GM23248 (cell line): ENCODE data around the gene MRPL38. TPM values are rescaled to one million over a fixed set of nuclear protein-coding genes. Genes with fewer than 3 reads are reported as not detected.

ENCODE experiments used
- DNase-seq: peaks from one replicate; pipeline ENCODE4 v3.0.0-alpha.2; 2015
- H2AFZ ChIP-seq: fragments of 200-600 bp; sonication (generic); 2 replicates; pipeline ENCODE4 v1.6.1; 2016; ENCODE audit warnings: antibody characterized with exemption
- H3F3A ChIP-seq: fragments of 200-600 bp; sonication (generic); 2 replicates; pipeline ENCODE4 v1.6.1; 2016; ENCODE audit warnings: mild to moderate bottlenecking, antibody characterized with exemption, mixed run types; ENCODE audit not compliant: insufficient read depth
- H3K27ac ChIP-seq: fragments of 200-600 bp; sonication (generic); 2 replicates; pipeline ENCODE4 v1.5.1; 2016; ENCODE audit warnings: mild to moderate bottlenecking
- H3K27me3 ChIP-seq: fragments of 200-600 bp; sonication (generic); replicated peaks from 2 replicates; pipeline ENCODE4 v1.6.1; 2016; ENCODE audit warnings: mild to moderate bottlenecking; ENCODE audit not compliant: insufficient read depth
- H3K36me3 ChIP-seq: fragments of 200-600 bp; sonication (generic); 2 replicates; pipeline ENCODE4 v1.6.1; 2016; ENCODE audit warnings: low read depth, mild to moderate bottlenecking
- H3K4me1 ChIP-seq: fragments of 200-600 bp; sonication (generic); 2 replicates; pipeline ENCODE4 v1.6.1; 2016; ENCODE audit warnings: mild to moderate bottlenecking; ENCODE audit not compliant: insufficient read depth
- H3K4me2 ChIP-seq: fragments of 200-600 bp; sonication (generic); one replicate; pipeline ENCODE4 v1.6.1; 2016; ENCODE audit warnings: mild to moderate bottlenecking; ENCODE audit not compliant: unreplicated experiment
- H3K4me3 ChIP-seq: fragments of 200-600 bp; sonication (generic); 2 replicates; pipeline ENCODE4 v1.5.1; 2016; ENCODE audit warnings: mild to moderate bottlenecking
- H3K79me2 ChIP-seq: fragments of 200-600 bp; sonication (generic); 2 replicates; pipeline ENCODE4 v1.6.1; 2016; ENCODE audit warnings: mild to moderate bottlenecking; ENCODE audit not compliant: insufficient read depth
- H3K9ac ChIP-seq: fragments of 200-600 bp; sonication (generic); 2 replicates; pipeline ENCODE4 v1.6.1; 2016; ENCODE audit warnings: mild to moderate bottlenecking
- H3K9me2 ChIP-seq: fragments of 200-600 bp; sonication (generic); 2 replicates; pipeline ENCODE4 v1.6.1; 2016; ENCODE audit warnings: mixed run types, mild to moderate bottlenecking, moderate library complexity; ENCODE audit not compliant: insufficient read depth
- H3K9me3 ChIP-seq: fragments of 200-600 bp; sonication (generic); one replicate; pipeline ENCODE4 v1.6.1; 2017; ENCODE audit warnings: low read depth
- H4K20me1 ChIP-seq: fragments of 200-600 bp; sonication (generic); 2 replicates; pipeline ENCODE4 v1.6.0; 2016; ENCODE audit not compliant: insufficient read depth
- EZH2 ChIP-seq: fragments of 200-600 bp; sonication (generic); IDR thresholded peaks from 2 replicates; pipeline ENCODE4 v1.6.1; 2018; ENCODE audit warnings: antibody characterized with exemption, mild to moderate bottlenecking; ENCODE audit not compliant: insufficient read depth, poor library complexity, severe bottlenecking
- EZH2phosphoT487 ChIP-seq: fragments of 200-600 bp; sonication (generic); IDR thresholded peaks from 2 replicates; pipeline ENCODE4 v1.6.1; 2018; ENCODE audit warnings: antibody characterized with exemption, moderate library complexity, mild to moderate bottlenecking, low read depth; ENCODE audit not compliant: insufficient read depth
- WGBS, 2 experiments: methylation state at CpG; one replicate each; pipeline ENCODE4 v1.1.6; 2015 to 2017; ENCODE audit warnings: low lambda C conversion rate in 2 of 2, low coverage in 1 of 2; ENCODE audit errors: missing lambda C conversion rate in 2 of 2; 5-methylcytosine and 5-hydroxymethylcytosine counted together
- in situ Hi-C: fragments of 300-500 bp; cut with MboI; formaldehyde crosslinking; loops from 2 replicates; pipeline ENCODE4 v1.15.0; 2020
- polyA plus RNA-seq: library from polyadenylated mRNA; unstranded; fragments of >200 nt; fragmentation: Nextera tagmentation; extraction: Ambion mirVana; gene quantifications from 2 replicates; pipeline ENCODE4 v1.2.1, GENCODE V29; 2016
- total RNA-seq: library from RNA; depleted of rRNA; stranded (reverse); fragments of >200 nt; shearing (Covaris generic); gene quantifications from 2 replicates; pipeline ENCODE4 v1.2.3, GENCODE V29; 2014

MRPL38 gene
- total and polyA plus RNA-seq, 2 experiments from 2014 or later = 18.8 to 51.9 TPM

DNA sequence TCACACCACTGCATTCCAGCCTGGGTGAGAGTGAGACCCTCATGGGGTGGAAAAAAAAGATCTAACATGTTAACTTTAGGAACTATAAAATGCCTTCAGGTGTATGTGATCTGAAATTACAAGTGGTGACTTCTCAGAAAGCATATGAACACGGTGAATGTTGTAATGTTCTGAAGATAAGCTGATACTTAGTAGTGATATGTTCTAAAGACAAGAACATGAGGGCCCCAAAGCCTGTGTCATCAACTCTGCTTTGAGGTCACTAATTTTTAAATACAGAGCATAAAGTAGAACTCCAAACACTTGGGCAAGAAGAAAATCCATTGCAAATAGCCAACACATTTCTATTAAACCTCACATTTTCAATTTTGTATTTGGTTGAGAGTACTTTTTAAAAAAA is 38.8 kb upstream of the MRPL38 start:
- DNase-seq = no peak
- H3K4me2 ChIP-seq = no peak overlapping the region
- H3K27ac ChIP-seq = no peak overlapping the region
- no peak for TF ChIP-seq EZH2phosphoT487
- TF ChIP-seq EZH2 = no peak
- no peaks in the 10 kb centered on the region for H3K79me2 ChIP-seq
- H3K27me3 ChIP-seq = no peaks in the 10 kb centered on the region
- H3K9ac ChIP-seq = no peak overlapping the region
- H3K36me3 ChIP-seq = peaks cover 27% of the 10 kb centered on the region
- no peak overlapping the region for H2AFZ ChIP-seq
- H3K4me3 ChIP-seq = no peak overlapping the region
- 100% methylated on average over 1 of the region's 1 CpG for WGBS, 2 experiments
- H3K9me2 ChIP-seq = no peaks in the 10 kb centered on the region
- no peaks in the 10 kb centered on the region for H3K9me3 ChIP-seq
- peaks cover 15% of the 10 kb centered on the region for H3F3A ChIP-seq
- H3K4me1 ChIP-seq = 0 out of 2 replicates have a peak, but pooled peaks cover 6% of the 10 kb centered on the region
- no peaks in the 10 kb centered on the region for H4K20me1 ChIP-seq
- in situ Hi-C loops = no loop called here

DNA sequence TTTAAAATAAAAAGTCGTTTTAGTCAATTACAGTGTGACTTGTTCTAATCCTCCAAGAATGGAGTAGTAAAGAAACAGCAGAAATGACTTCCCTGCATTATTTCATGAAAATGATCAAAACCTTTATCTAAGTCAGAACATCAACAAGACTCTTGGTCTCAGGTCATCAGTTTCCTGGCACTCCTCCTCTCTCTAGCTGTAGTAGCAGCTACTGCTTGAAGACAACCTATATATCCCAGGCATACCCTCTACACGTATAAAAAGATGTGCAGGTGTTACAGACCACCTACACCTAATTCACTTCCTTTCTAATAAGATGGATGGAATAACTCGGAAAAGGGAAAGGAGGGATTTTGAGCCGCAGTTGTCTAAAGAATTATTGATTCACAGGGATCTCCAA is 37.8 kb upstream of the MRPL38 start:
- in situ Hi-C loops = no loop called here
- Histone ChIP-seq H3K9me2 (no peaks in the 10 kb centered on the region), H3K36me3 (peaks cover 21% of the 10 kb centered on the region), H3K9ac (no peak overlapping the region), H3K4me3 (no peak overlapping the region), H4K20me1 (no peaks in the 10 kb centered on the region), H3K9me3 (no peaks in the 10 kb centered on the region), H3K27ac (no peak overlapping the region), H2AFZ (no peak overlapping the region), H3K79me2 (no peaks in the 10 kb centered on the region), H3K27me3 (no peaks in the 10 kb centered on the region), H3K4me1 (0 out of 2 replicates have a peak, but pooled peaks cover 6% of the 10 kb centered on the region), H3F3A (peaks cover 15% of the 10 kb centered on the region), H3K4me2 (no peak overlapping the region)
- 97% methylated on average over 4 of the region's 4 CpGs for WGBS, 2 experiments
- no peak for DNase-seq
- TF ChIP-seq EZH2 (no peak), EZH2phosphoT487 (no peak)

DNA sequence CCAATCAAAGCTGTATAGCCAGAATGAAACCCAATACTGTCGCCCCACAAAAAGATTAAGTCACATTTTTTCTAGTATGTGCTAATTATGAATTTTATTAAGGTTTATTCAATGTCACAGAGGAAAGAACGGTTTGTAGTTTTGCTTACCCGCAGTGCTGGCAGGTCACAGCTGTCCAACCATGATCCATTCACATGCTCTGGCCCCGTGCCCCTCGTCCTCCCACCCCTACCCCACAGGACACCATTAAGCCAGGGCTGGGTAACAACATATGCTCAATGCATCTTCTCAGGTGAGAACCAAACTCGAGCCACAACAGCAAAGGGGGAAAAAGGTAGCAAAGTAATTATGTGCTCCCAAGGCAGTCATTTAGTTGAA is 36.7 kb upstream of the MRPL38 start:
- Histone ChIP-seq H3F3A (peaks cover 15% of the 10 kb centered on the region), H4K20me1 (no peaks in the 10 kb centered on the region), H3K36me3 (peaks cover 11% of the 10 kb centered on the region), H3K9me2 (no peaks in the 10 kb centered on the region), H3K9ac (peak overlapping the region; percentile 92), H3K4me2 (peak overlapping the region; percentile 76), H3K4me1 (0 out of 2 replicates have a peak, but pooled peaks cover 6% of the 10 kb centered on the region), H3K4me3 (peak overlapping the region; percentile 97), H3K27me3 (no peaks in the 10 kb centered on the region), H3K27ac (peak overlapping the region; percentile 61), H2AFZ (peak overlapping the region; percentile 60), H3K79me2 (no peaks in the 10 kb centered on the region), H3K9me3 (no peaks in the 10 kb centered on the region)
- no peak for TF ChIP-seq EZH2
- TF ChIP-seq EZH2phosphoT487 = no peak
- DNase-seq = no peak
- in situ Hi-C loops = no loop called here
- WGBS, 2 experiments = 14 to 26% methylated on average over 6 of the region's 6 CpGs

DNA sequence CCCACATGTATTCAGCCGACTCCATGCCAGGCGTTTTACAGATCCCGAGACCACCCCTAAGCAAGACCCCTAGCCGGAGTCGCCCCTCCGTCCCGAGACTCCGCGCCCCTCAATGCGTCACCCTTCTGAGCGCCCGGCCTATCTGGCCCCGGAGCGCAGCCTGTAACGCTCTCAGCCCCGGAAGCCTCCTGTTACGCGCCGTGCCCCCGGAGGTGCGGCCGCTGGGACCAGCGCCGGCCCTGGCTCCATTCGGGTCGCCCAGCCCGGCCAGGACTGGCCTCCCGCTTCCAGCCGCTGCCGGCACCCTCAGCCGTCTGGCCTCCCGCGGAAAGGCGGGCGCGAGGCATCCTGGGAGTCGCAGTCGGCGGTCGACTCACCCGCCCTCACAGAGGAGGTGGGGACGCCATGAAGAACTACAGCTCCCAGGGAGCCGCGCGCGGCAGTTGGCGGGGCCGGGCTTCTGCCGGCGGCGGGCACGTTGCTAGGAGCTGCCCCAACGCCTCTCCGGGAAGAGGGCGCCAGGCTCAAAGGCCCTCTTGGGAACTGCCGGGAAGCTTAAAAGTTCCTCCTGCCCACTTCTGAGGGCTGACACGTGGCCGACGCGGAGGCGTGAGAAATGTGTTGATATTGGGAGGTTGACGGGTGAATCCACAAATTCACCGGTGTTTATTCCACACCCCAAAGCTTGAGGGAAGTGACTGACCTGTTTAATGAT is 36.2 kb upstream of the MRPL38 start, which contains the start of gene FBF1:
FBF1 (minus strand) TSS at position 316 of the 715 bp plus-strand sequence. CDS start 2,893 bp downstream, outside the sequence.
- H3K9ac ChIP-seq = peak within 1 kb of the TSS; percentile 92
- peak within 1 kb of the TSS; percentile 94 for H2AFZ ChIP-seq
- in situ Hi-C loops = no loop called here
- peak within 1 kb of the TSS; percentile 97 for H3K4me3 ChIP-seq
- peak; percentile 99 for DNase-seq
- 0 out of 2 replicates have a peak, but pooled peaks cover 6% of the 10 kb centered on the region for H3K4me1 ChIP-seq
- H3K27me3 ChIP-seq = no peaks in the 10 kb centered on the region
- H3K36me3 ChIP-seq = peaks cover 8% of the 10 kb centered on the region; the same call in 1 of the 2 replicates
- H3F3A ChIP-seq = peaks cover 15% of the 10 kb centered on the region
- 2% methylated on average over 53 to 58 of the region's 63 CpGs for WGBS, 2 experiments
- H3K9me2 ChIP-seq = no peaks in the 10 kb centered on the region
- TF ChIP-seq EZH2phosphoT487 = no peak
- TF ChIP-seq EZH2 = no peak
- peak within 1 kb of the TSS; percentile 98 for H3K4me2 ChIP-seq
- peak within 1 kb of the TSS; percentile 61 for H3K27ac ChIP-seq
- H3K79me2 ChIP-seq = no peaks in the 10 kb centered on the region
- no peaks in the 10 kb centered on the region for H4K20me1 ChIP-seq
- no peaks in the 10 kb centered on the region for H3K9me3 ChIP-seq
